Islet of Langerhans (tissue), 1 donor: ENCODE data around the gene ZNF716.
"Not testable (repeated sequence)": the region's sequence is repeated elsewhere in the genome, so short reads cannot be mapped to it uniquely, and the experiment has no call there.

Experiments
- FAIRE-seq: peaks from one replicate; lab custom pipeline; 2011; peaks lifted over from hg19 to GRCh38; lab: Jason Lieb, UNC

Gene ZNF716

GRCh38 chr7:57449904-57450303 lies at the start of gene ZNF716:
Gene ZNF716 (plus strand): TSS chr7:57450177. CDS start chr7:57450289, 112 bp downstream.
- FAIRE-seq: no peak

GRCh38 chr7:57400531-57401155 lies 49.3 kb upstream of the ZNF716 start:
- no peak for FAIRE-seq

- FAIRE-seq: not testable (repeated sequence)
Observed at GRCh38 chr7:57403051-57403450, 46.9 kb upstream of the ZNF716 start.

- FAIRE-seq: no peak
Observed at GRCh38 chr7:57403601-57404342, 46.2 kb upstream of the ZNF716 start.

- no peak for FAIRE-seq
Observed at GRCh38 chr7:57404343-57404966, 45.5 kb upstream of the ZNF716 start.

GRCh38 chr7:57404967-57405421 lies 45.0 kb upstream of the ZNF716 start:
- no peak for FAIRE-seq

- no peak for FAIRE-seq
Observed at GRCh38 chr7:57407125-57407524, 42.9 kb upstream of the ZNF716 start.

- no peak for FAIRE-seq
Observed at GRCh38 chr7:57412168-57412567, 37.8 kb upstream of the ZNF716 start.

- no peak for FAIRE-seq
Observed at GRCh38 chr7:57412618-57413017, 37.4 kb upstream of the ZNF716 start.

GRCh38 chr7:57413529-57414398 lies 36.2 kb upstream of the ZNF716 start:
- FAIRE-seq: no peak

GRCh38 chr7:57414415-57414814 lies 35.6 kb upstream of the ZNF716 start:
- no peak for FAIRE-seq

GRCh38 chr7:57414852-57415251 lies 35.1 kb upstream of the ZNF716 start:
- FAIRE-seq: no peak

GRCh38 chr7:57415326-57415725 lies 34.7 kb upstream of the ZNF716 start:
- FAIRE-seq: no peak

- FAIRE-seq: no peak
Observed at GRCh38 chr7:57415730-57416129, 34.2 kb upstream of the ZNF716 start.

- no peak for FAIRE-seq
Observed at GRCh38 chr7:57416601-57417358, 33.2 kb upstream of the ZNF716 start.

- no peak for FAIRE-seq
Observed at GRCh38 chr7:57417736-57418135, 32.2 kb upstream of the ZNF716 start.

- no peak for FAIRE-seq
Observed at GRCh38 chr7:57423768-57424167, 26.2 kb upstream of the ZNF716 start.

- FAIRE-seq: no peak
Observed at GRCh38 chr7:57424515-57425238, 25.3 kb upstream of the ZNF716 start.

GRCh38 chr7:57425239-57425944 lies 24.6 kb upstream of the ZNF716 start:
- no peak for FAIRE-seq

GRCh38 chr7:57425969-57426628 lies 23.9 kb upstream of the ZNF716 start:
- no peak for FAIRE-seq
